Stomach (tissue), 4 donors: ENCODE measurements around the gene LRRC28.

Experiments used
- POLR2AphosphoS5 ChIP-seq, 3 donors: sonication (generic); formaldehyde crosslinking; IDR thresholded peaks; one replicate each; pipeline ENCODE4 v1.6.1; 2016; ENCODE audit warnings: antibody characterized with exemption in 3 of 3
- TF ChIP-seq, protein P1 (sequence below), 7 experiments: fragments of 450-650 bp in 4 of 7; fragments of 200-600 bp in 3 of 7; sonication (generic) in 3 of 7; IDR thresholded peaks; one replicate each; pipeline ENCODE4 v1.5.1; 2016 to 2019; ENCODE audit warnings: antibody characterized with exemption in 7 of 7, control low read depth in 2 of 7, mild to moderate bottlenecking in 1 of 7

DNA sequence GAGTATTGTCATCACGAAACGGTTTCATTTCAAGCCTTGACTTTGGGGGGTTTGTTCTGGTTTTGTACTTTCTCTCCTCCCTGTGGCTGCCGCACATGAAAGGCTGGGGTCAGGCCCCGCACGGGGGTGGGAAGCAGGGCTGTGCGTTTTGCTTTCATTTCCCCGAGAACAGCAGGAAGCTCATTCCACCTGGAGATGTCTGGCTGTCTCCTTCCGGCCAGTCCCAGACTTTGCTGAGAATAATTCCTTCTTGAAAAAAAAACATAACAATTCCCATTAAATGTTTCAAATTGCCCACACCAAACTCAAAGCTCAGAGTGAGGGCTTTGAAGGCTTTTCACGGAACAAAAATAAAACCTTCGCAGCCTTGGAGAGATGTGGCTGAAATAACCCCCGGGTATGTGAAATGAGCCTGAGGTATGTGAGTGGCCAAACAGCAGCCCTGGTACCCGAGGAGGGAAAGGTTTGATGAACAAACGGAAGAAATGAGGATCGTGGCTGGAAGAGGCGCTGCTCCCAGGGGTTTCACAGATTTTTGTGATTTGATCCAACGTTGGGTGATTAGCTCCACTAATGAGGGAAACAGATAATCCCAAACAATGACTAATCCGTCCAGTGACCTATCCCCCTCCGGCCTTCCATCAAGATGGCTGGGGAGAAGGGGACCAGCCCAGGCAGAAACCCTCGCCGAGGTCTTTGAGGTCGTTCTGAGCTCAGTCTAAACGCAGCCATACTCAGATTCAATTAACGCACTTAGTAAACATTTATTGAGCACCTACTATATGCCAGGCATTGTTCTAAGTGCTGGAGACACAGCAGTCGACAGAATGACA is 187.6 kb downstream of the LRRC28 start:
- no peak for TF ChIP-seq POLR2AphosphoS5 (IDR thresholded peaks at IDR 0.05)
- TF ChIP-seq, protein P1, sequence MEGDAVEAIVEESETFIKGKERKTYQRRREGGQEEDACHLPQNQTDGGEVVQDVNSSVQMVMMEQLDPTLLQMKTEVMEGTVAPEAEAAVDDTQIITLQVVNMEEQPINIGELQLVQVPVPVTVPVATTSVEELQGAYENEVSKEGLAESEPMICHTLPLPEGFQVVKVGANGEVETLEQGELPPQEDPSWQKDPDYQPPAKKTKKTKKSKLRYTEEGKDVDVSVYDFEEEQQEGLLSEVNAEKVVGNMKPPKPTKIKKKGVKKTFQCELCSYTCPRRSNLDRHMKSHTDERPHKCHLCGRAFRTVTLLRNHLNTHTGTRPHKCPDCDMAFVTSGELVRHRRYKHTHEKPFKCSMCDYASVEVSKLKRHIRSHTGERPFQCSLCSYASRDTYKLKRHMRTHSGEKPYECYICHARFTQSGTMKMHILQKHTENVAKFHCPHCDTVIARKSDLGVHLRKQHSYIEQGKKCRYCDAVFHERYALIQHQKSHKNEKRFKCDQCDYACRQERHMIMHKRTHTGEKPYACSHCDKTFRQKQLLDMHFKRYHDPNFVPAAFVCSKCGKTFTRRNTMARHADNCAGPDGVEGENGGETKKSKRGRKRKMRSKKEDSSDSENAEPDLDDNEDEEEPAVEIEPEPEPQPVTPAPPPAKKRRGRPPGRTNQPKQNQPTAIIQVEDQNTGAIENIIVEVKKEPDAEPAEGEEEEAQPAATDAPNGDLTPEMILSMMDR (IDR thresholded peaks at IDR 0.05), result no peak
